GM12878 (cell line): ENCODE measurements around the gene IL33. TPM values are rescaled to one million over a fixed set of nuclear protein-coding genes. Genes with fewer than 3 reads are reported as not detected.

Source experiments
- ATAC-seq: fragments of 200-7000 bp; cut with Tn5 transposase; 3 replicates; pipeline ENCODE4 v1.9.1; 2020; ENCODE audit warnings: mild to moderate bottlenecking, moderate library complexity
- BruUV-seq: library from RNA; stranded (reverse); fragments of 400-500 nt; replicated peaks from 2 replicates; lab custom pipeline; 2021; lab: Mats Ljungman, UMichigan
- CTCF ChIA-PET: fragments of 300-600 bp; sonication (Branson Sonifier 250); formaldehyde crosslinking; extraction: SDS; loops from one replicate; lab custom pipeline; 2021; ENCODE audit warnings: inconsistent platforms; lab: Yijun Ruan, JAX
- POLR2A ChIA-PET: fragments of 350-600 bp; formaldehyde crosslinking; extraction: SDS; loops from one replicate; lab custom pipeline; 2021; ENCODE audit warnings: inconsistent platforms; lab: Charles Lee
- RAD21 ChIA-PET: fragments of 300-600 bp; sonication (Branson Sonifier 250); formaldehyde crosslinking; loops from one replicate; lab custom pipeline; 2023; ENCODE audit warnings: antibody characterized with exemption; ENCODE audit not compliant: unreplicated experiment; lab: Charles Lee
- SMC1A ChIA-PET: fragments of 300-600 bp; sonication (Branson Sonifier 250); formaldehyde crosslinking; loops from one replicate; lab custom pipeline; 2023; ENCODE audit not compliant: unreplicated experiment, uncharacterized antibody; lab: Charles Lee
- DNase-seq: peaks from one replicate; pipeline ENCODE4 v3.0.0-alpha.2; 2011; ENCODE audit warnings: low read depth, low spot score
- FAIRE-seq: peaks from 3 replicates; lab custom pipeline; 2011; peaks lifted over from hg19 to GRCh38; lab: Jason Lieb, UNC
- H2AFZ ChIP-seq: 2 replicates; pipeline ENCODE4 v1.6.0; 2011; ENCODE audit warnings: low read depth, low read length, control low read depth; ENCODE audit not compliant: control insufficient read depth
- H3K27ac ChIP-seq: 2 replicates; pipeline ENCODE4 v1.5.1; 2011; ENCODE audit warnings: control low read depth; ENCODE audit not compliant: control insufficient read depth, insufficient read depth
- H3K27me3 ChIP-seq, 2 experiments: replicated peaks in 1 of 2; 2 replicates each; pipeline versions ENCODE4 v1.6.0 to v1.6.1; 2011; ENCODE audit warnings: low read length in 1 of 2; ENCODE audit not compliant: control insufficient read depth in 2 of 2, insufficient read depth in 2 of 2
- H3K36me3 ChIP-seq, 2 experiments: 2 replicates each; pipeline ENCODE4 v1.5.1; 2011; ENCODE audit warnings: low read length in 1 of 2; ENCODE audit not compliant: control insufficient read depth in 2 of 2, insufficient read depth in 2 of 2
- H3K4me1 ChIP-seq: 2 replicates; pipeline ENCODE4 v1.6.1; 2011; ENCODE audit warnings: mild to moderate bottlenecking, low read length, moderate library complexity, mixed read lengths; ENCODE audit not compliant: control insufficient read depth, insufficient read depth
- H3K4me2 ChIP-seq: 2 replicates; pipeline ENCODE4 v1.6.0; 2011; ENCODE audit warnings: control low read depth; ENCODE audit not compliant: control insufficient read depth, insufficient read depth
- H3K4me3 ChIP-seq: fragments of 200-600 bp; sonication (generic); 2 replicates; pipeline ENCODE4 v1.5.1; 2016
- H3K79me2 ChIP-seq: 2 replicates; pipeline ENCODE4 v1.6.0; 2011; ENCODE audit warnings: low read length; ENCODE audit not compliant: control insufficient read depth, insufficient read depth
- H3K9ac ChIP-seq: 2 replicates; pipeline ENCODE4 v1.8.0; 2011; ENCODE audit warnings: low read length, control low read depth, mixed read lengths; ENCODE audit not compliant: control insufficient read depth, insufficient read depth
- H3K9me3 ChIP-seq: replicated peaks from 3 replicates; pipeline ENCODE4 v1.5.1; 2011; ENCODE audit warnings: mild to moderate bottlenecking, low read length; ENCODE audit not compliant: control insufficient read depth, insufficient read depth
- H4K20me1 ChIP-seq: 2 replicates; pipeline ENCODE4 v1.6.0; 2011; ENCODE audit not compliant: control insufficient read depth, insufficient read depth
- CEBPB ChIP-seq, 2 experiments: fragments of 150-350 bp in 1 of 2; IDR thresholded peaks; 2 replicates each; pipeline ENCODE4 v1.6.1; 2012 to 2014; ENCODE audit warnings: low read depth in 2 of 2, low read length in 2 of 2, borderline replicate concordance in 1 of 2, inconsistent platforms in 1 of 2
- EP300 ChIP-seq, 2 experiments: fragments of 150-350 bp in 1 of 2; IDR thresholded peaks; 2 replicates each; pipeline ENCODE4 v1.6.1; 2011 to 2012; ENCODE audit warnings: low read depth in 2 of 2, low read length in 2 of 2, borderline replicate concordance in 1 of 2, improper control_type of control experiment in 1 of 2, inconsistent platforms in 1 of 2; ENCODE audit not compliant: control insufficient read depth in 1 of 2
- GABPA ChIP-seq: IDR thresholded peaks from 2 replicates; pipeline ENCODE4 v1.6.1; 2014; ENCODE audit warnings: antibody characterized with exemption, low read depth, mild to moderate bottlenecking, inconsistent platforms
- JUND ChIP-seq: IDR thresholded peaks from 2 replicates; pipeline ENCODE4 v1.6.1; 2012; ENCODE audit warnings: low read depth, mild to moderate bottlenecking, low read length, improper control_type of control experiment, moderate library complexity
- KLF5 ChIP-seq: fragments of 450-650 bp; IDR thresholded peaks from 2 replicates; pipeline ENCODE4 v1.6.1; 2014; ENCODE audit warnings: mild to moderate bottlenecking; ENCODE audit not compliant: partially characterized antibody
- SMAD5 ChIP-seq: IDR thresholded peaks from 2 replicates; pipeline ENCODE4 v1.6.1; 2016; ENCODE audit warnings: antibody characterized with exemption, low read depth
- SRF ChIP-seq, 2 experiments: IDR thresholded peaks; 2 replicates each; pipeline ENCODE4 v1.6.1; 2011; ENCODE audit warnings: low read depth in 2 of 2, low read length in 2 of 2, mild to moderate bottlenecking in 1 of 2, moderate library complexity in 1 of 2
- STAT3 ChIP-seq: IDR thresholded peaks from 2 replicates; pipeline ENCODE4 v1.6.1; 2011; ENCODE audit warnings: low read depth, low read length, improper control_type of control experiment
- WGBS: methylation state at CpG from one replicate; pipeline ENCODE4 v1.1.6; 2016; ENCODE audit warnings: low lambda C conversion rate; ENCODE audit not compliant: insufficient replicate concordance, insufficient coverage; ENCODE audit errors: missing lambda C conversion rate; 5-methylcytosine and 5-hydroxymethylcytosine counted together
- in situ Hi-C: fragments of 300-500 bp; cut with MboI; formaldehyde crosslinking; loops from 9 replicates; pipeline ENCODE4 v1.14.3; 2018; ENCODE audit warnings: mixed read lengths
- intact Hi-C: fragments of 100-400 bp; cut with micrococcal nuclease; formaldehyde crosslinking; loops from one replicate; pipeline ENCODE4 v1.14.2; 2022; ENCODE audit not compliant: unreplicated experiment
- polyA plus RNA-seq, 11 experiments: library from polyadenylated mRNA; depleted of rRNA in 4 of 11; unstranded in 6 of 11; stranded (reverse) in 5 of 11; fragments of >200 nt; fragmentation: Nextera tagmentation in 4 of 11; fragmentation: Illumina TruSeq in 1 of 11; extraction: Ambion mirVana in 4 of 11; extraction: Trizol in 1 of 11; gene quantifications; 1 replicate in 1 of 11; 2 replicates in 10 of 11; pipeline versions ENCODE4 v1.2.1 to v1.2.3, GENCODE V29; 2011 to 2016; ENCODE audit warnings: inconsistent platforms in 2 of 11, missing spikeins in 2 of 11, low read depth in 1 of 11
- total RNA-seq, 4 experiments: library from RNA; depleted of rRNA in 3 of 4; stranded (reverse); fragments of >200 nt in 3 of 4; fragmentation: Illumina TruSeq in 1 of 4; extraction: Trizol in 1 of 4; gene quantifications; 2 replicates each; pipeline versions ENCODE4 v1.2.1 to v1.2.3, GENCODE V29; 2013 to 2021
- TF ChIP-seq, protein P1 (sequence below): IDR thresholded peaks from 2 replicates; pipeline ENCODE4 v1.6.1; 2012; ENCODE audit warnings: low read length, inconsistent platforms

Gene IL33
- total and polyA plus RNA-seq, 10 of the 15 experiments (the other 5 are each of a cell fraction or from before 2014, with no cell fraction given) = not detected

DNA sequence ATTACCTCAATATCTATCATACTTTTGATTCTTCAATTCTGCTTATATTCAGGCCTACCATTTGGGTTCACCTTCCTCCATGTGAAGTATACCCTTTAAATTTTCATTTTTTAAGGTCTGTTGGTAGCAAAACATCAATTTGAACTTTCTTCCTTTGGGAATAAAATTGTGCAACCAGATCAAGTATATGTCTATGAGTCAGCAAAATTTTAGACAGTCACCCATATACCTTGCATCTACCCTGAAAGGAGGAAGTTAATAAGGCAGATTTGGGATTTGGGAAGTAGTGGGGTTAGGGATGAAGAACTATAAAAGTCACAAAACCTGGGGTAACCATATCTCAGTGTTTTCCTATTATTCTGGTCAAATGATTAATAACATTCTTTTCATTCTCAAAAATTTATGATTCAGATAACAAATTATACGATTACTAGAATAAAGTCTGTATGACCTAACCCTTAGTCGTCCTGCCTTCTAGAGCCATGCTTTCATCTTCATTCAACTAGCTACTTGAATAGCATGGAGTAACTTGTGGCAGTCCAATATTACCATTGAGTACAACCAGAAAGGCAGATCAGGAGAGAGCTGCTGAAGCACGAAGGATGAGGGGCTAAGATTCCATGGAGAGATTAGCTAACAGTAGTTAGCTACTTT is 2.8 kb upstream of the IL33 start:
- no peak for ATAC-seq
- H2AFZ ChIP-seq = no peak overlapping the region
- H4K20me1 ChIP-seq = no peaks in the 10 kb centered on the region
- no peak overlapping the region for H3K9ac ChIP-seq
- no peaks in the 10 kb centered on the region for H3K4me1 ChIP-seq
- intact Hi-C loops = no loop called here
- DNase-seq = no peak
- H3K4me3 ChIP-seq = no peak overlapping the region
- TF ChIP-seq EP300 (IDR thresholded peaks at IDR 0.05; ENCODE audit: borderline replicate concordance in 1 of 2, control insufficient read depth in 1 of 2, low read depth in 2 of 2, low read length in 2 of 2) (no peak), GABPA (no peak), SRF (IDR thresholded peaks at IDR 0.05; ENCODE audit: low read depth in 2 of 2, low read length in 2 of 2) (no peak), CEBPB (IDR thresholded peaks at IDR 0.05; ENCODE audit: borderline replicate concordance in 1 of 2, low read depth in 2 of 2, low read length in 2 of 2) (no peak), SMAD5 (no peak), JUND (no peak), STAT3 (no peak), KLF5 (no peak)
- TF ChIP-seq, protein P1, sequence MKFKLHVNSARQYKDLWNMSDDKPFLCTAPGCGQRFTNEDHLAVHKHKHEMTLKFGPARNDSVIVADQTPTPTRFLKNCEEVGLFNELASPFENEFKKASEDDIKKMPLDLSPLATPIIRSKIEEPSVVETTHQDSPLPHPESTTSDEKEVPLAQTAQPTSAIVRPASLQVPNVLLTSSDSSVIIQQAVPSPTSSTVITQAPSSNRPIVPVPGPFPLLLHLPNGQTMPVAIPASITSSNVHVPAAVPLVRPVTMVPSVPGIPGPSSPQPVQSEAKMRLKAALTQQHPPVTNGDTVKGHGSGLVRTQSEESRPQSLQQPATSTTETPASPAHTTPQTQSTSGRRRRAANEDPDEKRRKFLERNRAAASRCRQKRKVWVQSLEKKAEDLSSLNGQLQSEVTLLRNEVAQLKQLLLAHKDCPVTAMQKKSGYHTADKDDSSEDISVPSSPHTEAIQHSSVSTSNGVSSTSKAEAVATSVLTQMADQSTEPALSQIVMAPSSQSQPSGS = no peak
- RAD21 ChIA-PET = no interaction called here
- no peaks in the 10 kb centered on the region for H3K79me2 ChIP-seq
- no peak overlapping the region for H3K27ac ChIP-seq
- FAIRE-seq = no peak
- H3K4me2 ChIP-seq = no peak overlapping the region
- CTCF ChIA-PET = interaction anchor here (0.6 kb wide), 1 partner anchor 37 kb away, joined by 4 read pairs; no protein-coding TSS in a partner anchor
- H3K36me3 ChIP-seq = no peaks in the 10 kb centered on the region
- BruUV-seq = no TSS peak
- in situ Hi-C loops = no loop called here
- 27% methylated on average over 3 of the region's 3 CpGs for WGBS
- SMC1A ChIA-PET = no interaction called here
- H3K9me3 ChIP-seq = peaks cover 9% of the 10 kb centered on the region; the same call in 2 of the 3 replicates
- no peaks in the 10 kb centered on the region for H3K27me3 ChIP-seq
- POLR2A ChIA-PET = no interaction called here
